Lower lobe of right lung (tissue), 2 donors: ENCODE data around the gene CACNB2. TPM values are rescaled to one million over a fixed set of nuclear protein-coding genes. Genes with fewer than 3 reads are reported as not detected.

Experiments
- ATAC-seq, 2 donors: fragments of 200-7000 bp; cut with Tn5 transposase; one replicate each; pipeline ENCODE4 v1.9.1; 2020 to 2022; ENCODE audit warnings: mild to moderate bottlenecking in 2 of 2, moderate library complexity in 2 of 2
- DNase-seq: peaks from one replicate; pipeline ENCODE4 v3.0.0-alpha.2; 2020
- H3K27ac ChIP-seq: fragments of 200-600 bp; one replicate; pipeline ENCODE4 v1.8.0; 2022
- H3K27me3 ChIP-seq: fragments of 200-600 bp; one replicate; pipeline ENCODE4 v1.8.0; 2022; ENCODE audit warnings: low read depth
- H3K36me3 ChIP-seq: fragments of 200-600 bp; one replicate; pipeline ENCODE4 v1.8.0; 2022; ENCODE audit warnings: mild to moderate bottlenecking
- H3K4me1 ChIP-seq: fragments of 200-600 bp; one replicate; pipeline ENCODE4 v1.8.0; 2022
- H3K4me3 ChIP-seq: fragments of 200-600 bp; one replicate; pipeline ENCODE4 v1.8.0; 2022; ENCODE audit warnings: mild to moderate bottlenecking
- H3K9me3 ChIP-seq: fragments of 200-600 bp; one replicate; pipeline ENCODE4 v1.8.0; 2022
- intact Hi-C: fragments of 100-400 bp; cut with DNase I; formaldehyde crosslinking; loops from one replicate; pipeline ENCODE4 v1.11.0; 2022
- total RNA-seq: library from RNA; stranded (reverse); fragmentation: NEBNext Ultra II Directional; extraction: Animal tissue kit (Norgen Biotek cat#: 25700); gene quantifications from one replicate; pipeline ENCODE4 v1.2.1, GENCODE V29; 2021
- TF ChIP-seq, protein P1 (sequence below): fragments of 200-600 bp; IDR thresholded peaks from one replicate; pipeline ENCODE4 v1.8.0; 2022; ENCODE audit warnings: antibody characterized with exemption, mild to moderate bottlenecking
- donor health status: DM: no; HTN: yes; CAD: no; lungs with severe emphysema.

CACNB2 gene
- total RNA-seq, 1 donor from 2014 or later = 1.4 TPM

- Histone ChIP-seq H3K9me3 (no peaks in the 10 kb centered on the region), H3K36me3 (no peaks in the 10 kb centered on the region), H3K4me3 (no peak overlapping the region), H3K27ac (no peak overlapping the region), H3K27me3 (no peaks in the 10 kb centered on the region), H3K4me1 (no peaks in the 10 kb centered on the region)
- DNase-seq = no peak
- ATAC-seq = no peak
- TF ChIP-seq, protein P1, sequence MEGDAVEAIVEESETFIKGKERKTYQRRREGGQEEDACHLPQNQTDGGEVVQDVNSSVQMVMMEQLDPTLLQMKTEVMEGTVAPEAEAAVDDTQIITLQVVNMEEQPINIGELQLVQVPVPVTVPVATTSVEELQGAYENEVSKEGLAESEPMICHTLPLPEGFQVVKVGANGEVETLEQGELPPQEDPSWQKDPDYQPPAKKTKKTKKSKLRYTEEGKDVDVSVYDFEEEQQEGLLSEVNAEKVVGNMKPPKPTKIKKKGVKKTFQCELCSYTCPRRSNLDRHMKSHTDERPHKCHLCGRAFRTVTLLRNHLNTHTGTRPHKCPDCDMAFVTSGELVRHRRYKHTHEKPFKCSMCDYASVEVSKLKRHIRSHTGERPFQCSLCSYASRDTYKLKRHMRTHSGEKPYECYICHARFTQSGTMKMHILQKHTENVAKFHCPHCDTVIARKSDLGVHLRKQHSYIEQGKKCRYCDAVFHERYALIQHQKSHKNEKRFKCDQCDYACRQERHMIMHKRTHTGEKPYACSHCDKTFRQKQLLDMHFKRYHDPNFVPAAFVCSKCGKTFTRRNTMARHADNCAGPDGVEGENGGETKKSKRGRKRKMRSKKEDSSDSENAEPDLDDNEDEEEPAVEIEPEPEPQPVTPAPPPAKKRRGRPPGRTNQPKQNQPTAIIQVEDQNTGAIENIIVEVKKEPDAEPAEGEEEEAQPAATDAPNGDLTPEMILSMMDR = no peak
- intact Hi-C loops = no loop called here
These were observed 165.8 kb downstream of the CACNB2 start for GRCh38 chr10:18306031-18306430.

GRCh38 chr10:18308600-18308999 is 168.4 kb downstream of the CACNB2 start:
- ATAC-seq (no peak), DNase-seq (no peak)
- Histone ChIP-seq H3K9me3 (no peaks in the 10 kb centered on the region), H3K4me3 (no peak overlapping the region), H3K27ac (no peak overlapping the region), H3K27me3 (no peaks in the 10 kb centered on the region), H3K4me1 (no peaks in the 10 kb centered on the region), H3K36me3 (no peaks in the 10 kb centered on the region)
- TF ChIP-seq, protein P1 = no peak
- intact Hi-C loops = no loop called here

GRCh38 chr10:18310761-18311160 is 170.5 kb downstream of the CACNB2 start:
- H3K27ac ChIP-seq = no peak overlapping the region
- no peak overlapping the region for H3K4me3 ChIP-seq
- DNase-seq (no peak), ATAC-seq (no peak)
- H3K36me3 ChIP-seq = no peaks in the 10 kb centered on the region
- H3K27me3 ChIP-seq = no peaks in the 10 kb centered on the region
- intact Hi-C loops = no loop called here
- no peaks in the 10 kb centered on the region for H3K4me1 ChIP-seq
- TF ChIP-seq, protein P1 = no peak
- H3K9me3 ChIP-seq = no peaks in the 10 kb centered on the region

DNA sequence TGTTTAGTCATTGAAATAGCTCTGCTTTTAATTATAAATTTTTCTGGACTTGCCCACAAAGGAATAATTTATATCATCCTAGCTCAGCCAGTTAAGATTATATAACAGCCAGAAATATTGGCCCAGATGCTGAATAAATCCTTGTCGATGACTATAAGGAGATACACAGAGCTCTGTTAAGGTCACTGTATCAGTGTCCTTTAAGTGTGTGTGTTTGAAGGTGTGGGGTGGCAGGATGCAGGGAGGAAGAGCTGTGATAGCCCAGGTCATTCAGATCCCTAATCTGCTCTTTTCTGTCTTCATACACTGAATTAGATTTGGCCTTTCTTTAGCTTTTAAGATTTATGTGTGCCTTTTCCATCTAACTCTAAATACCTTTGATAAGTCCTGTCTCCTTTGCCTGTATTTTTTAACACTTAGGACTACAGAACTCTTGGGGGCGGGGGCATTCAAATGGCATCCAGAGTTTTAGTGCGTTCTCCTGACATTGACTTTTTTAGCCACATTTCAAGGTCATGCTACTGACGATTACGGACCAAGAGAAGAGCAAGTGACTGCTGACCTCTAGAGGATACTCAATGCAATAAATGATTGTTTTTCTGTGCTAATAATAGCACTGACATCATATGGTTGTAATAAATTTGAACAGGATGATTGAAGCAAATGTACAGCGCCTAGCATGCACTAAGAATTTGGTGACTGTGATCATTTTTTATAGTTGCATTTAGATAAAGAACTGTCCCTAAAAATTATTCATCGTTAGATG is 172.3 kb downstream of the CACNB2 start:
- ATAC-seq = peak; percentile 62 to 71
- no peaks in the 10 kb centered on the region for H3K4me1 ChIP-seq
- no peak overlapping the region for H3K27ac ChIP-seq
- H3K9me3 ChIP-seq = no peaks in the 10 kb centered on the region
- no peaks in the 10 kb centered on the region for H3K27me3 ChIP-seq
- no peak for DNase-seq
- no peaks in the 10 kb centered on the region for H3K36me3 ChIP-seq
- intact Hi-C loops = no loop called here
- no peak overlapping the region for H3K4me3 ChIP-seq
- TF ChIP-seq, protein P1 = peak; percentile 39

DNA sequence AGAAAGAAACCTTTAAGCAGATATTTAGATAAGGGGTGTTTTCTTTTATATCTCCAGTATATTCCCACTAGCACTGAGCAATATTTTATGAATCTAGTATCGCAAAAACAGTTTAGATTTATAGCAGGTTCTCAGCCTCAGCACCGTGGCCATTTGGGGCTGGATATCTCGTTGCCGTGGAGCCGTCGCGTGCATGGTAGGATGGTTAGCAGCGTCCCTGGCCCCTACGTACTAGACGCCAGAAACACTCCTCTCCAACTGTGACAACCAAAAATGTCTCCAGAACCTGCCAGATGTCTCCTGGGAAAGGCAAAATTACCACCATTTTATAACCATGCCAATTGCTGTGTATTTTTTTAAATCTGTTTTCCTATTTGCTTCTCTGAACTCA is 172.9 kb downstream of the CACNB2 start:
- TF ChIP-seq, protein P1 = no peak
- intact Hi-C loops = no loop called here
- ATAC-seq = no peak
- no peaks in the 10 kb centered on the region for H3K4me1 ChIP-seq
- H3K36me3 ChIP-seq = no peaks in the 10 kb centered on the region
- no peak for DNase-seq
- no peaks in the 10 kb centered on the region for H3K27me3 ChIP-seq
- H3K9me3 ChIP-seq = no peaks in the 10 kb centered on the region
- no peak overlapping the region for H3K4me3 ChIP-seq
- no peak overlapping the region for H3K27ac ChIP-seq
